RCC 7860 (cell line): Measurements from ENCODE around the gene ZMYND8.

ENCODE experiments used
- DNase-seq: peaks from one replicate; pipeline ENCODE4 v3.0.0-alpha.2; 2015; ENCODE audit warnings: low spot score
- FAIRE-seq: peaks from 2 replicates; lab custom pipeline; 2012; peaks lifted over from hg19 to GRCh38; lab: Jason Lieb, UNC

ZMYND8 gene

DNA sequence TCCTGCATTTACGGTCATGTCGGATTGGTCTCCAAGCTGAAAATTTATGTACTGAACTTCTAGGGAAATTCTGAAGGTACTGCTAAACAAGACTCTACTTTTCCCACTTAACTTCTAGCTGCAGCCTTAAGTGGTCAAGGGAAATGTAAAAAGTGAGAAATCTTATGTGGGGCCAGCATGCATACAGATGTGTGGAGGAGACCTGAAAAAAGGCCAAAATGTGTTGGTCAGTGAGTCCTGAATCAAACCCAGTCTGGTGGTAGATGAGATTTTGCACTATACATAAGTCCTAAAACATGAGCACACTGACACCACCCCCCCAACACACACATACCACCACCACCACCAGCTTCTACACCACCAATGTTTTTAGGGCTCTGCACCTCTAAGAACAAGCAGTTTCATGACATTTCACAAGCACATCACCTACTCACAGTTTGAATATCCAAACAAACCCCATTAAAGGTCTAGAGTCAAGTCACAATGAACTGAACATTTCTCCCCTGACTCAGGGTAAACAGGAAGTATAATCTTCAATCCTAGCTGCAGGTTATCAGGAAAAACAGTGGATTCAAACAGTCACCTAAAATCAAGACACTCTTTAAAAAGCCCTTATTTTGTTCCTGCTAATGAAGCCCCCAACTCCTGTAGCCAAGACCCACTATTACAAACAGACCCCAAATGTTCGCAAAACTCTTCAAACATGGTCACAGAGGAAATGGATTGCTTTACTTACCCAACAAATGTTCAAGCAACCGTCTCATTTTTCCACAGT, 1.6 kb downstream of the ZMYND8 start:
- DNase-seq (no peak), FAIRE-seq (no peak)

DNA sequence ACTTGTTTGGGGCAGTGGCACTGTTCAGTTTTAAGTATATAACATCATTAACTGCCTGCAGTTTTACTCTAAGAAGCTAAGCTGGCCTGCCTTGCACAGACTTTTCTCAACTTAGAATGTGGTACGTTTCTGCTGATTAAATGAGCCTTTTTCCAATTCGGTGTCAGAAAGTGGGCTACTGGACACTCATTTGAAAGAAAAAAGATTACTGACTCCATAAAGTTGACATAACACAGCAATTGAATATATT, 2.1 kb downstream of the ZMYND8 start:
- FAIRE-seq (no peak), DNase-seq (no peak)

DNA sequence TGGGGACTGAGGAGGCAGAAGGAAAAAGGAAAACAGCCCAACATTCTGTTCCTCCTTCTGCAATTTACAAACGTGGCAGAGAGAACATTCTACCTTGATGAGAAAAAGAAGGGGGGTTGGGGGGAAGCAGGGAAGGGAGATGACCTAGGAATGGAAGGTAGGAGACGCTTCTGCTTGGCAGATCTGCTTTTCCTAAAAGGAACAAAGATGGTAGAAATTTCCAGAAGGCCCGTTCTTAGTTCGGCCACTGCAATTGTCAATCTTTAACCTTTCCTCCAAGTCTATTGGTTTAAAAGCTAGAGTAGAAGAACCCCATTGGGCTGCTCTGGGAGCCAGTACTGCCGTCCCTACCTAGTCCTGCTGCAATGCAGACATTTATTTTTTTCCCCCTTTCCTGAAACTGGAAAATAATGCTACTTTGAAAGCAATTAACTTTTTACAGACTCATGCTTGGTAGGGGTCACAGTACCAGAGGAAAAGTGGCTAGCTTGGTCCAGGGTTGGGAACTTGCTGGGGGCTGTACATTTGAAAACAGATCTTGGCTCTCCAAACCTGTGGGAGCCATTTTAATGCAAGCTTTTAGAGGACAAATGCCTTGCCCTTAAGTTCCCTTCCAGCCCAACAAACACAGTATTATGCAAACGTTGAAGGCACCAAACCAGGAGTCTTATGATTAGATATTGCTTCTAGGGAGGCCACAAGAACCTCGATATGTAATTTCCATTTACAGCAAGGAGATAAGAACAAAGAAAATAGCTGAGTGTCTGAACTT, 2.6 kb downstream of the ZMYND8 start:
- FAIRE-seq (no peak), DNase-seq (no peak)

GRCh38 chr20:47353239-47353691, 3.2 kb downstream of the ZMYND8 start:
- DNase-seq (no peak), FAIRE-seq (no peak)

DNA sequence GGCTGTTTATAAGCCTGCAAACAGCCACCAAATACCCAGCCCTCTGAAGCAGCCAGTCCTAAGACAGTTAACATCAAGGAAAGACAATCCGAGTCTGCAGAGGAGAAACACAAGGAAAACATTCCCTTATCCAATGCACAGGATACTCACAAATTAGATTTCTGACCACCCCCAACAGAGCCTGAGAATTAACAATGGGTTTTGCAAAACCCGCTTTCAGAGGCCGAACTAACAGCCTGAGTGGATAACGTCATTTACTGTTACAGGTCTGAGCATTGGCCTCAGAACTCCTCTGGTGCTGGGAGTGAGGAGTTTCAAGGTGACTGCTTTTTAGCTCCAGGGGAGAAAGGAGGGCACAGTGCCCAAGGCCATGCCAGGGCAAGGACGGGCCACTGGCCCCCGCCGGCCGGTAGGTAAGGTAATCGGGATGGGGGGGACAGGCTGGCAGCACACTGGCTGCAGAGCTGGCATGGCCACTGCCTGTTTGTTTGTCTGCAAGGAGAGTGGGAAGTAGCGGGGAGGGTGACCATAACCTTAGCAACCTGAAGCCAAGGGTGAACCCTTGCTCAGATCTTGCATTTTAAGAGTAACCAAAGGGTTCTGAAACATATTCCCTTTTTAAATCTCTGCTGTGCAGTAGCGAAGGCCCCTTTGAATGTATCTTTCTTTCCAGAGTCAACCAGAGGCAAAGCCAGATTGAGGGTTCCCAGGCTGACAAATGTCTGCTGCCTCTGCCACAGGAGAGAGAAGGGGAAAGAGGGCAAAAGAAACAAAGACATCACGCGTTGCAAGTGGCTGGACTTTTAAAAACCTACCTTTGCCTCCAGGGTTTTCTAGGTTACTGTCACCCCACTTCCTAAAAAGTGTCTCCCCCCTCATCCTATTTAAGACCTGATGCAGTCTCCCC, 3.9 kb downstream of the ZMYND8 start:
- DNase-seq: no peak

GRCh38 chr20:47351643-47352331, 4.7 kb downstream of the ZMYND8 start:
- DNase-seq: no peak
- FAIRE-seq: no peak

More for the DNA sequence above, 3.9 kb downstream of the ZMYND8 start:
- no peak for FAIRE-seq

GRCh38 chr20:47350691-47351545, 5.6 kb downstream of the ZMYND8 start:
- FAIRE-seq: no peak
- DNase-seq: no peak

DNA sequence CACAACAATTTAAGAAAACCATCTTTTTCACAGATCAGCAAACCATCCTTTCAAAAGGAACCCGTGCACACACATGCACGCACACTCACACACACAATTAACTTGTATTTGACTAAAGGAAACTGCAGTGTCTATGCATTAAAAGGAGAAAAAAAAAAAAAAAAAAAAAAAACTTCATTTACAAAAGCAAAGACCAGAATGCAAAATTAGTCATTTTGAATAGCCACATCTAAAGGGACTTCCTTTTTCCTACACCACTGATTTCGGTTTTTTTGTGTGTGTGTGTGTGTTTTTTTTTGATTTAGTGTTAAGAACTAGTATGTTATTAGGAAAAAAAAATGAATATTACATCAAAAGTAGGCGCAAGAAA, 6.3 kb downstream of the ZMYND8 start:
- DNase-seq (no peak), FAIRE-seq (no peak)

DNA sequence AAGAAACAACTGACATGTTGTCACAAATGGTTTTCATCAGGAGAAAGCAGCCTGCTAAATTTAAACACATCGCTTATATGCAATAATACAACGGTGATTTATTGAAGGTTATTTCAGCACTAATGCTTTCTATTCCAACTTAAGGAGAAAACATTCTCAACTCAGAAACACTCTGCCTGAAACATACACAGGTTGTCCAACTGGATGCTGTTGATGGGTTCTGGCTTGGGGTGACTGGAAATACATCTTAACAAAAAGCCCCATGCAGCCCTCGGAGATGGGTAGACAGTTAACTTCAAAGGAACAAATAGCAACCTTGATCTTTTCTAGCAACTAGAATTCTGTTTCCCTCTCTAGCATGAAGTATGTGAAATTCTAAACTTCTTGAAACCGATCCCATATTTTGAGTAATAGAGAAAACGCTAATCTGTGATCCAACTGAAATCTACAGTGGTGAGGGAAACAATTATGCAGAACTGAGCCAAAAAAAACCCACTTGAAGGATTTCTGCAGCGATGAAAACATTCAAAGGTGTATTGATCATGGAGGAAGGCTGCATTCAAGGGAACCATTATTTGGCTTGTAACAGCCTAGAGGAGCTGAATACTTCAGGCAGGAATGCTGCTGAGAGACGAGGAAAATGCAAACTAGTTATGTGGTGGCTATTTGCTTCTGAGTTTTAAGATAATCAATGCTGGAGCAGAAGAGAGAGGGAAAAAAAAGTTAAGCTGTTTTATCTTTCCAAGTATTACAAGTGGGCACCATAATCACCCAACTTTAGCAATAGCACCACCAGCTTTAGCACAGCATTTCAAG, 6.9 kb downstream of the ZMYND8 start:
- DNase-seq: no peak
- no peak for FAIRE-seq

- DNase-seq: no peak
- no peak for FAIRE-seq
These were observed 7.9 kb downstream of the ZMYND8 start for GRCh38 chr20:47348539-47349142.

GRCh38 chr20:47347661-47348435, 8.7 kb downstream of the ZMYND8 start:
- FAIRE-seq (no peak), DNase-seq (no peak)

- FAIRE-seq (no peak), DNase-seq (no peak)
These were observed 10.3 kb downstream of the ZMYND8 start for GRCh38 chr20:47346172-47346571.

DNA sequence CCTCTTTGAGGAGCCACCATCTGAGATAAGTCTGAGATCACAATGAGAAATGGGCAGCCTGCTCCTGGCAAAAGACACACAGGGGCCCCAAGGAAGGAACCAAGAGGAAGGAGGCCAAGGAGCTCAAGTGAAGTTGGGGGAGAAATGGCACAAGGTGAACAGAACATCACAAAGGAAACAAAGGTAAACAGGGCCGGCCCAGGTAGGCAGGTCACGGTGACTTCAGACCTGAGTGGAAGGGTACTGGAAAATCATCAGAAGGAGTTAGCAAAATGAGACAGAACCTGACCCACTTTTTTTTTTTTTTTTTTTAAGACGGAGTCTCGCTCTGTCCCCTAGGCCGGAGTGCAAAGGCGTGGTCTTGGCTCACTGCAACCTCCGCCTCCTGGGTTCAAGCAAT, 11.3 kb downstream of the ZMYND8 start:
- DNase-seq (no peak), FAIRE-seq (no peak)

- FAIRE-seq (no peak), DNase-seq (no peak)
These were observed 13.5 kb downstream of the ZMYND8 start for GRCh38 chr20:47343007-47343472.

DNA sequence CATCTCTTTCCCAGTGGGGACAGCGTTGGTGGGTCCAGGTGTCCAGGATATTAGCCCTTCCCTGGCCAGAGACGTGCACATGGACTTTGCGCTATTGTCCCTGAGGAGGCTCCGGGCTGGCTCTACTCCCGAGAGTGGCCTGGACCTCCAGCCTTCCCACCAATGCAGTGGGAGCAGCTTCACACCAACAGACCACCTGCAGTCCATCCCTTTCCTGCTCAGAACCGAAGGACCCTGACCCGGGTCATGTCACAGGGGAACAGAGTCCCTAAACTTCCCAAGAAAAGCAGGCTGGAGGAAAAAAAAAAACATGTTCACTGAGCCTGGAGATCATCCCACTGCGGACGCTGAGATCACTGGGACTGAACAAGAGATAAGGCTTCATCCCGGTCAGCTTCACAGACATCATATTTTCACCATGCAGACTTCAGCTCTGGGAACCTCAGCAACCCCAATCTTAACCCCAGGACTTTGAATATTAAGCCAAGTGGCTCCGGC, 18.3 kb downstream of the ZMYND8 start:
- DNase-seq (no peak), FAIRE-seq (no peak)

DNA sequence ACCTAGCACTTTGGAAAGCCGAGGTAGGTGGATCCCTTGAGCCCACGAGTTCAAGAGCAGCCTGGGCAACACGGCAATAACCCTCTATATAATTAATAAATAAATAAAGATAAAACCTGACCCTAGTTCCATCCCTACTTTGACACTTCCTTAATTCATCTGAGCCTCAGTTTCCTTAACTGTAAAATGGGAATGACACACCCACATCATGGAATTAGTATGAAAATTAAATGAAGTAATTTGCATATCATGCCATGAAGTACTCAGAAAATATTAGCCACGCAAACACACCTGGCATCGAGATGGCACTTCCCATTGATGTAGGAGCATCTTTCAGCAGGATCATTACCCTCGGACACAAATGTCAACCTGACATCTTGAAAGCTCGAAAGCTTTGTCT, 19.1 kb downstream of the ZMYND8 start:
- no peak for DNase-seq
- FAIRE-seq: no peak

GRCh38 chr20:47336129-47336754, 20.3 kb downstream of the ZMYND8 start:
- FAIRE-seq (no peak), DNase-seq (no peak)
